ENCODE results near the gene ABCA6.

DNA sequence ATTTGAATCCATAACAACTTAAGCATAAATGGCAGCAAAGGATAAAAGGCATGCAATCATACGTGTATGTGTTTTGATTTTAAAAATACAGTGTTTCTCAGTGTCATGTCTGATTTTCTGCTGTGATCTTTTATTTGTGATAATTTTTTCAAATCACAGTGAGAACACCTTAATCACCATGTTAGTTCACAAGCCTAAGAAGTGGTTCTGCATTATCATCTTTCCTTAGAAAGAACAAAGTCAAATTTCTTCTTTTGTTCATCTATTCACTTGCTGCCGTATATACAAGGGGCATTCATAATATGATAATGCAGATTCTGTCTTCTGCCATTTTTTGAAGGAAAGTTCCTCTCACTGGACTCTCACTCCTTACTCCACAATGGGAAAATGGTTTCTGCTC, 47.7 kb downstream of the ABCA6 start:
- TF ChIP-seq, protein P1, sequence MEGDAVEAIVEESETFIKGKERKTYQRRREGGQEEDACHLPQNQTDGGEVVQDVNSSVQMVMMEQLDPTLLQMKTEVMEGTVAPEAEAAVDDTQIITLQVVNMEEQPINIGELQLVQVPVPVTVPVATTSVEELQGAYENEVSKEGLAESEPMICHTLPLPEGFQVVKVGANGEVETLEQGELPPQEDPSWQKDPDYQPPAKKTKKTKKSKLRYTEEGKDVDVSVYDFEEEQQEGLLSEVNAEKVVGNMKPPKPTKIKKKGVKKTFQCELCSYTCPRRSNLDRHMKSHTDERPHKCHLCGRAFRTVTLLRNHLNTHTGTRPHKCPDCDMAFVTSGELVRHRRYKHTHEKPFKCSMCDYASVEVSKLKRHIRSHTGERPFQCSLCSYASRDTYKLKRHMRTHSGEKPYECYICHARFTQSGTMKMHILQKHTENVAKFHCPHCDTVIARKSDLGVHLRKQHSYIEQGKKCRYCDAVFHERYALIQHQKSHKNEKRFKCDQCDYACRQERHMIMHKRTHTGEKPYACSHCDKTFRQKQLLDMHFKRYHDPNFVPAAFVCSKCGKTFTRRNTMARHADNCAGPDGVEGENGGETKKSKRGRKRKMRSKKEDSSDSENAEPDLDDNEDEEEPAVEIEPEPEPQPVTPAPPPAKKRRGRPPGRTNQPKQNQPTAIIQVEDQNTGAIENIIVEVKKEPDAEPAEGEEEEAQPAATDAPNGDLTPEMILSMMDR (IDR thresholded peaks at IDR 0.05; ENCODE audit: borderline replicate concordance, extremely low read depth, low read length, poor library complexity, severe bottlenecking): no peak
- no peak for TF ChIP-seq EZH2 (IDR thresholded peaks at IDR 0.05; ENCODE audit: borderline replicate concordance, low read depth, low read length, severe bottlenecking)

Data from DND-41 (cell line).